ENCODE measurements around the gene ELL2.

The ELL2 gene

GRCh38 chr5:95936812-95937397, 24.7 kb downstream of the ELL2 start:
- TF ChIP-seq BACH2 (CRISPR knock-in tag; IDR thresholded peaks at IDR 0.05; ENCODE audit: borderline replicate concordance) = no peak
- no peak for TF ChIP-seq ZNF70 (CRISPR knock-in tag; IDR thresholded peaks at IDR 0.05)
- no peak for TF ChIP-seq SNAI2 (CRISPR knock-in tag; IDR thresholded peaks at IDR 0.05)
- TF ChIP-seq ZNF565 (CRISPR knock-in tag; conservative IDR thresholded peaks at IDR 0.05; ENCODE audit: low read depth) = no peak
- TF ChIP-seq ARNTL (CRISPR knock-in tag; IDR thresholded peaks at IDR 0.05; ENCODE audit: borderline replicate concordance, low read depth) = no peak
- TF ChIP-seq RARB (CRISPR knock-in tag; IDR thresholded peaks at IDR 0.05) = no peak
- no peak for TF ChIP-seq GLIS3 (CRISPR knock-in tag; IDR thresholded peaks at IDR 0.05)
- no peak for TF ChIP-seq ZFP3 (CRISPR knock-in tag; IDR thresholded peaks at IDR 0.05)
- TF ChIP-seq, protein P1, sequence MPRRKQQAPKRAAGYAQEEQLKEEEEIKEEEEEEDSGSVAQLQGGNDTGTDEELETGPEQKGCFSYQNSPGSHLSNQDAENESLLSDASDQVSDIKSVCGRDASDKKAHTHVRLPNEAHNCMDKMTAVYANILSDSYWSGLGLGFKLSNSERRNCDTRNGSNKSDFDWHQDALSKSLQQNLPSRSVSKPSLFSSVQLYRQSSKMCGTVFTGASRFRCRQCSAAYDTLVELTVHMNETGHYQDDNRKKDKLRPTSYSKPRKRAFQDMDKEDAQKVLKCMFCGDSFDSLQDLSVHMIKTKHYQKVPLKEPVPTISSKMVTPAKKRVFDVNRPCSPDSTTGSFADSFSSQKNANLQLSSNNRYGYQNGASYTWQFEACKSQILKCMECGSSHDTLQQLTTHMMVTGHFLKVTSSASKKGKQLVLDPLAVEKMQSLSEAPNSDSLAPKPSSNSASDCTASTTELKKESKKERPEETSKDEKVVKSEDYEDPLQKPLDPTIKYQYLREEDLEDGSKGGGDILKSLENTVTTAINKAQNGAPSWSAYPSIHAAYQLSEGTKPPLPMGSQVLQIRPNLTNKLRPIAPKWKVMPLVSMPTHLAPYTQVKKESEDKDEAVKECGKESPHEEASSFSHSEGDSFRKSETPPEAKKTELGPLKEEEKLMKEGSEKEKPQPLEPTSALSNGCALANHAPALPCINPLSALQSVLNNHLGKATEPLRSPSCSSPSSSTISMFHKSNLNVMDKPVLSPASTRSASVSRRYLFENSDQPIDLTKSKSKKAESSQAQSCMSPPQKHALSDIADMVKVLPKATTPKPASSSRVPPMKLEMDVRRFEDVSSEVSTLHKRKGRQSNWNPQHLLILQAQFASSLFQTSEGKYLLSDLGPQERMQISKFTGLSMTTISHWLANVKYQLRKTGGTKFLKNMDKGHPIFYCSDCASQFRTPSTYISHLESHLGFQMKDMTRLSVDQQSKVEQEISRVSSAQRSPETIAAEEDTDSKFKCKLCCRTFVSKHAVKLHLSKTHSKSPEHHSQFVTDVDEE (CRISPR knock-in tag; IDR thresholded peaks at IDR 0.05) = no peak
- no peak for TF ChIP-seq ZNF8 (CRISPR knock-in tag; IDR thresholded peaks at IDR 0.05)
- TF ChIP-seq, protein P2, sequence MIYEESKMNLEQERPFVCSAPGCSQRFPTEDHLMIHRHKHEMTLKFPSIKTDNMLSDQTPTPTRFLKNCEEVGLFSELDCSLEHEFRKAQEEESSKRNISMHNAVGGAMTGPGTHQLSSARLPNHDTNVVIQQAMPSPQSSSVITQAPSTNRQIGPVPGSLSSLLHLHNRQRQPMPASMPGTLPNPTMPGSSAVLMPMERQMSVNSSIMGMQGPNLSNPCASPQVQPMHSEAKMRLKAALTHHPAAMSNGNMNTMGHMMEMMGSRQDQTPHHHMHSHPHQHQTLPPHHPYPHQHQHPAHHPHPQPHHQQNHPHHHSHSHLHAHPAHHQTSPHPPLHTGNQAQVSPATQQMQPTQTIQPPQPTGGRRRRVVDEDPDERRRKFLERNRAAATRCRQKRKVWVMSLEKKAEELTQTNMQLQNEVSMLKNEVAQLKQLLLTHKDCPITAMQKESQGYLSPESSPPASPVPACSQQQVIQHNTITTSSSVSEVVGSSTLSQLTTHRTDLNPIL (CRISPR knock-in tag; IDR thresholded peaks at IDR 0.05; ENCODE audit: low read depth) = no peak
- no peak for TF ChIP-seq OSR1 (CRISPR knock-in tag; IDR thresholded peaks at IDR 0.05)
- TF ChIP-seq ZFP30 (CRISPR knock-in tag; IDR thresholded peaks at IDR 0.05) = no peak
- TF ChIP-seq CSDC2 (CRISPR knock-in tag; IDR thresholded peaks at IDR 0.05) = no peak
- TF ChIP-seq, protein P3, sequence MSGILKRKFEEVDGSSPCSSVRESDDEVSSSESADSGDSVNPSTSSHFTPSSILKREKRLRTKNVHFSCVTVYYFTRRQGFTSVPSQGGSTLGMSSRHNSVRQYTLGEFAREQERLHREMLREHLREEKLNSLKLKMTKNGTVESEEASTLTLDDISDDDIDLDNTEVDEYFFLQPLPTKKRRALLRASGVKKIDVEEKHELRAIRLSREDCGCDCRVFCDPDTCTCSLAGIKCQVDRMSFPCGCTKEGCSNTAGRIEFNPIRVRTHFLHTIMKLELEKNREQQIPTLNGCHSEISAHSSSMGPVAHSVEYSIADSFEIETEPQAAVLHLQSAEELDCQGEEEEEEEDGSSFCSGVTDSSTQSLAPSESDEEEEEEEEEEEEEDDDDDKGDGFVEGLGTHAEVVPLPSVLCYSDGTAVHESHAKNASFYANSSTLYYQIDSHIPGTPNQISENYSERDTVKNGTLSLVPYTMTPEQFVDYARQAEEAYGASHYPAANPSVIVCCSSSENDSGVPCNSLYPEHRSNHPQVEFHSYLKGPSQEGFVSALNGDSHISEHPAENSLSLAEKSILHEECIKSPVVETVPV (CRISPR knock-in tag; IDR thresholded peaks at IDR 0.05) = no peak
- ATAC-seq = peak; percentile 11

- TF ChIP-seq ZFP30 (CRISPR knock-in tag; IDR thresholded peaks at IDR 0.05) = no peak
- TF ChIP-seq, protein P2 (CRISPR knock-in tag; IDR thresholded peaks at IDR 0.05; ENCODE audit: low read depth) = no peak
- no peak for TF ChIP-seq ZFP3 (CRISPR knock-in tag; IDR thresholded peaks at IDR 0.05)
- no peak for ATAC-seq
Measured at GRCh38 chr5:95935553-95936100, 26.0 kb downstream of the ELL2 start.

DNA sequence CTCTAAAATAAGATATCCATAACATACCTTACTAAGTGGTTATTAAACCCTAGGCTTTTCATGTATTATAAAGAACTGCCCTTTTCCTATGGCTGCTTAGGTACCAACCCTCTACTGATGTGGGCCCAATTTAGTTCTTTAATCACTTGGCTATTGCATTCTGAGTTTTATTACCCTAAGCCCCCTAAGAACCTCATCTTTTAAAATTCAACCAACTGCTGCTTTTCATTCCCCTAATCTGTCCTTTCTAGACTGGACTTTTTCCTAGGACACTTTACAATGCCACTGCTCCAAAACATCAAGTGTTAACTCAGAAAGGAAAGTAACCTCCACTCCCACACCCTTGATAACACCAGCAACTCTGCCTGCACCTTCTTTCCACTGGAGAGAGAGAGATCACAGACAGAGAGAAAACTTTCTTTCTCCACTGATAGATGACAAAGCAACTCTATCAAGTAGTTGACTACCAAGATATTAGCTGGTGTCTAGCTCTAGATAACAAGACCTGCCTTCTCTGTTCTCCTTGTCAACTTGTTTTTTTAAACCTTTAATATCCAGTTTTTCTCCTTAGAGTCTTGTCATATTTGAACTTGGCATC, 27.3 kb downstream of the ELL2 start:
- no peak for ATAC-seq

More for the DNA sequence above, 27.3 kb downstream of the ELL2 start:
- TF ChIP-seq CSDC2 (CRISPR knock-in tag; IDR thresholded peaks at IDR 0.05) (no peak), RARB (CRISPR knock-in tag; IDR thresholded peaks at IDR 0.05) (no peak), SNAI2 (CRISPR knock-in tag; IDR thresholded peaks at IDR 0.05) (no peak), ZFP3 (CRISPR knock-in tag; IDR thresholded peaks at IDR 0.05) (no peak), ZFP30 (CRISPR knock-in tag; IDR thresholded peaks at IDR 0.05) (no peak), ZC3H10 (CRISPR knock-in tag; IDR thresholded peaks at IDR 0.05) (no peak), PPARA (CRISPR knock-in tag; IDR thresholded peaks at IDR 0.05; ENCODE audit: borderline replicate concordance) (no peak), ESRRG (CRISPR knock-in tag; IDR thresholded peaks at IDR 0.05) (no peak), OSR1 (CRISPR knock-in tag; IDR thresholded peaks at IDR 0.05) (no peak)
- TF ChIP-seq, protein P1 (CRISPR knock-in tag; IDR thresholded peaks at IDR 0.05) = no peak
